HT-29 (cell line): ENCODE data around the gene GGT5. TPM values are rescaled to one million over a fixed set of nuclear protein-coding genes. Genes with fewer than 3 reads are reported as not detected.
"Not testable (repeated sequence)": the region's sequence is repeated elsewhere in the genome, so short reads cannot be mapped to it uniquely, and the experiment has no call there.

ENCODE experiments used
- DNase-seq: peaks from one replicate; pipeline ENCODE4 v3.0.0-alpha.2; 2015; ENCODE audit warnings: low spot score
- total RNA-seq: library from RNA; depleted of rRNA; stranded (reverse); fragments of >200 nt; shearing (Covaris generic); gene quantifications from 2 replicates; pipeline ENCODE4 v1.2.3, GENCODE V29; 2014

GGT5 gene
- total RNA-seq, 1 experiment from 2014 or later: 0.10 TPM

DNA sequence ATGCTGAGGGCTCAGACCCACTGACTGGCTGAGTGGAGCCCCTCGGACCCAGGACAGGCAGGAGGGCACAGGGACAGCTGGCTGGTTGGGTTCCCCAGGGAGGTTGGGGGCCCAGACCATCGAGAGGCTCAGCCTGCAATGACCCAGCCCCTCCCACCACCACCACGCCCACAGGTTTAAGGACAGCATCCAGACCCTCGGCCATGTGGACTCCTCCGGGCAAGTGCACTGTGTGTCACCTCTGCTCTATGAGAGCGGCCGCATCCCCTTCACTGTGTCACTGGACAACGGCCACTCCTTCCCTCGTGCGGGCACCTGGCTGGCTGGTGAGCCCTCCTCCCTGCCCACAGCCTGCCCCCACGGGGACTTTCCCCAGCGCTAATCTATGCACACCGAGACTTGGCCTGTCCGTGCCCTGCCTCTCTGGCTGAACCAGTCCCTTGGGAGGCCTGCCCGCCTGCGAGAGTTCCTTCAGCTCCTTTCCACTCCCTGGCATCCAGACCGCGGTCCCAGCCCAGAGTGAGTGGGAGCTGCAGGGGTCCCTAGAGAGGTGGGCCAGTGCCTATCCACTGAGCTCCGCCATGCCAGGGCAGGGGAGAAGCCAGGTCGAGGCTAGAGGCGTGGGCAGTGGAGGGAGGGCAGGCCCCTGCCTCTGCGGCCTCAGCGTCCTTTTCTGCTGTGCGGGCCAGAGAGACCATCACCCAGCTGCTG lies 61.4 kb downstream of the GGT5 start:
- DNase-seq: no peak

DNA sequence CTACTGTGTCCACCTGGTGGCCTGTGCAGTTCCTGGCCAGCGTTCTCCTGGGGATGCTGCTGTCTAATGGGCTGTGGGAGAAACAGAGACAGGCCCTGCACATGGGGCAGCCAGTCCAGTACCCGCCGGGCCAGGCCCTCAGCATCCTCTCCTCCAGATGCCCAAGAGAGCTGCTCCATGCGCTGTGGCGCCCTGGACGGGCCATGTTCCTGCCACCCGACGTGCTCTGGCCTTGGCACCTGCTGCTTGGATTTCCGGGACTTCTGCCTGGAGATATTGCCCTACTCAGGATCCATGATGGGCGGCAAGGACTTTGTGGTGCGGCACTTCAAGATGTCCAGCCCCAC lies 62.0 kb downstream of the GGT5 start:
- DNase-seq: not testable (repeated sequence)

DNA sequence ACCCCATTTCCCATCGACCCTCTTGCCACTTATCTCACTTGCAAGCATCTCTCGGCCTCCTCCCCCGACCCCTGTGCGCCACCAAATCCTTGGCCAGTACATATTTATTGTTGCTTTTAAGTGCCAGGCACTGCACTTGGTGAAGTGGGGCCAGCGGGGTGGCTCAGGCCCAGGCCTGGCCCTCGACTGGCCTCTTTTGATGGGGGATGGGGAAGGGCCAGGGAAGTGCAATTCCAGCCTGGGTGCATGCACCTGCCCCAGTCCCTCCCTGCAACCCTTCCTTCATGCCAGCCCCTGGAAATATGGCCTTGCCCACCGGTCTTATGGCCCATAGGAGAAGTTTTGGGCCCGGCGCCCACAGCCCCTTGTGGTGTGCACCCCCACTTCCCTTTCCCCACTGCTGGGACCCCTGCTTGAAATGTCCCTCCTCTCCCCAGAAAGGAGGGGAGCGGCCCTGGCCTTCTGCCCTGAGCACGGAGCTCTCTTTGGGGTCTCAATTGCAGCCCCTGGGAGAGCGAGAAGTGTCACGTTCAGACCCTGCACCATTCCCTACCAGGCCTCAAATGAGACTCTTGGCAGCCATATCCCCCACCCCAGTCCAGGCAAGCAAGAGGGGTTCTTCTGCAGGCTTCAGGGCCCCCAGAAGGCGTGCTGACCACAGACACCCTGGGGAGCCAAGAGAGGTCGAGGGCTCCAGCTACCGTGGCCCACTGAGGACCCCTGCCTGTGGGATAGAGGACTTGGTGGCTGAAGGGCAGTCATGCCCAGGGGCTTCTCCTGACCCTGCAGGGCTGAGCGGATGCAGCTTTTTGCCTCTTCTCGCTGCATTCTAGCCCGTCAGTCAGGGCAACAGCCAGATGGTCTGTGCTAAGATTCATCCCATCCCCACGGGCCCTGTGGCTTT lies 62.6 kb downstream of the GGT5 start:
- no peak for DNase-seq

DNA sequence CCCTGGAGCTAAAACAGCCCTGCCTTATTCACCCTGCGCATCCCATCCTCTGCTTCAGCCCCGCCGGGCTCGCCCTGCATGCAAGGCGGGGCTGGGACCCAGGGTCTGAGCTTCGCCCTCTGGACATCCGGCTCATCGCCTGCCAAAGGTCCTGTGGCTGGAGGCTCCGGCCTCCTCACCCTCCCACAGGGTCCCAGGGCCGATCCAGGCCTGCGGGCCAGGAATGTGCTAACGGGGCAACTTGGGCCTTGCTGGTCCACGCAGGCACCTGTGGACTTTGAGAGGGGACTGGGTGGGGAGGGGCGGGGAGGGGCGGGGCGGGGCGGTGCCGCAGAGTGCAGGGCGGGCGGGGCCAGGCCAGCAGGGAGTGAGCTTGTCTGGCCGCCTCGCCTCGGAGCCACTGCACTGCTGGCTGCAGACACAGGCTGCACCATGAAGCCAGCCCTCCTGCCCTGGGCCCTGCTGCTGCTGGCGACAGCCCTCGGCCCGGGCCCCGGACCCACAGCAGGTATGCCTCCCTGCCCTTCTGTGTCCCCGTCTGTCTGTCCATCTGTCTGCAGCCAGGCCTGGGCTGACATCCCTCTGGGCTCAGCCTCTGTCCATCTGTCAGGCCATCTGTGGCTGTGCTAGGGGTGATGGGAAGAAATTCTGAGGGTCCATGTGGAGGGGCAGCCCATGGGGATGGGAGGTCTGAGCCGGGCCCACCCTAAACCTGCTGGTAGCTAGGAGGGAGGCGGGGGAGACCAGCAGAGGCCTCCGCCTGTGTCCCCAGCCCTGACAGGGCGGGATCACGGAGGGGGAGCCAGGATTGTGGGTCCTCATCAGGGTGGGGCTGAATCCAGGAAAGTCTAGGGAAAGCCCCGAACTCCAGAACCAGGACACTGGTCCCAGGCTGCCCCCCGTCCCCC lies 63.5 kb downstream of the GGT5 start, which contains the start of gene SUSD2:
Gene SUSD2, plus strand, starts transcription at position 400 of the 908 bp plus-strand sequence. Its CDS starts 33 bp downstream, at position 433.
- DNase-seq: no peak

DNA sequence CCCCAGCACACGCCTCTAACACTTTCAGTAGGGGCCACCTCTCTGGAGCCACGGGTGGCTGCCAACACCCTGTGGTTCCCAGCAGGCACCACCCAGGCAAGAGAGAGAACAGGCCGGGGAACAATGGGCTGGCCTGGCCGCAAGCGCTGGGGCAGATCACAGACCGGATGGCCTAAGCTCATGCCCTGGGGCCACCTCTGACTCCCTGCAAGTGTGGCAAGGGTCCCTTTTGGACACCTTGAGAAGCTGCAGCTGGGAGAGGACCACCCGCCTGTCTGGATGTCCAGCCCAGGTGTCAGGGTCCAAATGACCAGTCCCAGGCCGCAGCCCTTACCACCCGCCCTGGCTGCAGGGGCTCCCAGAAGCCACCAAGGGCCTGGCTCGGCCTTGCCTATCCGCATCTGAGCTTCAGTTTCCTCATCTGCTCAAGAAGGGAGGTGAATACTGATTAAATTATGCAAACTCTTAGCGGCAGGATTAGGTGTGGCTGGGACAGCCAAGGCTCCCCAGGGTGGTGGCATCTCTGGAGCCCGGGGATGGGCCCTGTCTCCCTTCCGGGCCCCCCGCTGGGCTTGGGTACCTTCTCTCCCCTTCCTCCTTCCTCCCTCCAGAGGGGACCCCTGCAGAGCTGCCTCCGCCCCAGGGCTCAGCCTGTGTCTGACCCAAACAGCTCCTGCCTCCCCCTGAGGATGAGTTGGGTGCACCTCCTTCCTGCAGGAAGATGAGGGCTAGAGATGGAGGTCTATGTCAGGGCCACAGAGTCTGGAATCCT lies 64.4 kb downstream of the GGT5 start:
- DNase-seq: no peak

DNA sequence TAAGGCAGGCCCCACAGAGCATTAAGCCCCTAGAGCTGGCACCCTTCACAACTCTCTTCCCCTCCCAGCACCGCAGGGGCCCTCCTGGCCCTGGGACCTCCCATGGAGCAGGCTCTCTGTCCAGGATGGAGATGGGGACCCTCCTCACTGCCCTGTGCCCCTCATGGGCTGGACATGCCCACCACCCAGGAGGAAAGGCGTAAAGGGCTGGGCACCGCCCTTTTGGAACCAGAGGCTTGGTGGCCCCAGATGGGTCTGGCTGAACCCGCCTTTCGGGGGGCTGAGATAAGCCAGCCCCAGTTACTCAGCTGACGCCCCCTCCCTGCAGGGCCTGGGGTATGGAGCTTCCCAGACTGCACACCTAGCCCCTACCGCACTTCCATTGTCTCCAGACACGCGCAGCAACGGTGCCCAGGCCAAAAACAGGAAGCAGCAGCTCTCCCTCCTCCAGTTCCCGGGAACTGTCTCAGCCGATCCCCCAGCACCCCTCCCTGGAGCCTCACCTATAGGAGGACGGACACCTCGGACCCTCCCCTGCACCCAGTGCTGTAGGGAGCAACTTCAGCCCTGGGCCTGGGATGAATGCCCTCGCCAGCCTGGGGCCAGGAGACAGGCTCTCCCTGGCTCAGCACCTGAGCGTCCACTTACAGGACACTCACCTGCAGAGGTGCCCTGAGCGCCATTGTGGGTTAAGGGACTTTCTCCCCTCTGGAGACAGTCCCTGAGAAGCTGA lies 65.2 kb downstream of the GGT5 start:
- no peak for DNase-seq

DNA sequence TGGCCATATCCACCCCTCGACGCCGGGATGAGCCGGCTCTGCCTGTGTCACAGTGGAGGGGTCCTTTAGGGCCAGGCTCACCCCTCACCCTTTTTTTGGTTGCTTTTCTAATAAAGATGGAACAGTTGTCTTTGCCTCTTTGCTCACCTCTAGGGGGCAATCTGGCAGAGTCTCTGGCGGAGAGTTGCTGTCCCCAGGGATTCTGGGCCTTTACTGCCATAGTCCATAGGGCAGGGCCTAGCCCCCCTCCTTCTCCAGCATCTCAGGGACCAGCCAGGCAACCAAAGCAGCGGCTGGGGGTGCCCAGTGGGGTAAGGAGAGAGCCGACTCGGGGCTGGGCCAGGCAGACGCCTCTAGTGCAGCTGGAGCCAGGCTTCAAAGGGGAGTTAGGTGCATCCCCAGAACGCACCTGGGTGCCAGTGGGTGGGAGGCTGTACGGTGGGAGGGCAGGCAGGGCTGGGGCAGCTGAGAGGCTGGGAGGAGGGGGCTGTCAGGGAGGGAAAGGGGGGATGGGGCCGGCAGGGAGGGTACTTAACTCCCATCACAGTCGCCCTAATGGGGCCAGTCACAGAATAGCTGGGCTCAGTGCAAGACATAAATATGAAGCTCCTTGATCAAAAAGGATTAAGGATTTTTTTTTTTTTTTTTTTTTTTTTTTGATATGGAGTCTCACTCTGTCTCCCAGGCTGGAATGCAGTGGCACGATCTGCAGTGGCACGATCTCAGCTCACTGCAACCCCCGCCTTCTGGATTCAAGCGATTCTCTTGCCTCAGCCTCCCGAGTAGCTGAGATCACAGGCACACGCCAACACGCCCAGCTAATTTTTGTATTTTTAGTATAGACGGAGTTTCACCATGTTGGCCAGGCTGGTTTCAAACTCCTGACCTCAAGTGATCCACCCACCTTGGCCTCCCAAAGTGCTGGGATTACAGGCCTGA lies 66.1 kb downstream of the GGT5 start:
- no peak for DNase-seq

DNA sequence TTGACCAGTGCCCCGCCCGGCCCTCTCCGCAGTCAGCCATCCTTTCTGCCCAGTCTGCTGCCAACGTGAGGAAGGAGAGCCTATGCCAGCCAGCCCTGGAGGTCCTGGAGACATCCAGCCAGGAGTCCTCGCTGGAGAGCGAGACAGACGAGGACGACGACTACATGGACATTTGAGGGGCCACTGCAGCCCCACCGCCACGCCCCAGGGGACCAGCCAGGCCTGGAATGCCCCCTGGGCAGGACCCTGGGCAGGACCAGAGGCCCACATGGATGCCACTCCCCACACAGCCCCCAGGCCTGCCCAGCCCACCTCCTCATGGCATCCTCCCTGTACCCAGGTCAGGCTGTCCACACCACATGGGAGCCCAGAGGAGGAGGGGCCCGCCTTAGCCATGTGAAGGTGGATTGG lies 66.9 kb downstream of the GGT5 start:
- DNase-seq: no peak

DNA sequence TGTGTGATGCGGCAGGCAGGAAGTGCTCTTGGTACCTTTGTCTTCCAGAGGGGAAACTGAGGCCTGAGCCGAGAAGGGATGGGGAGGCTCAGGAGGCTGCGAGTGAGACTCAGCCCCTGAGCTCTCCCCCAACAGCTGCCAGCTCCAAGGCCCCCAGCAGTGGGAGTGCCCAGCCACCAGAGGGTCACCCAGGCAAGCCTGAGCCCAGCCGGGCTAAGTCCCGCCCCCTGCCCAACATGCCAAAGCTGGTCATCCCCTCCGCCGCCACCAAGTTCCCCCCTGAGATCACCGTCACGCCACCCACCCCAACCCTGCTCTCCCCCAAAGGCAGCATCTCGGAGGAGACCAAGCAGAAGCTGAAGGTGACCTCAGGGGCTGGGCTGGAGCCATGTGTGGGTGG lies 67.4 kb downstream of the GGT5 start:
- no peak for DNase-seq

DNA sequence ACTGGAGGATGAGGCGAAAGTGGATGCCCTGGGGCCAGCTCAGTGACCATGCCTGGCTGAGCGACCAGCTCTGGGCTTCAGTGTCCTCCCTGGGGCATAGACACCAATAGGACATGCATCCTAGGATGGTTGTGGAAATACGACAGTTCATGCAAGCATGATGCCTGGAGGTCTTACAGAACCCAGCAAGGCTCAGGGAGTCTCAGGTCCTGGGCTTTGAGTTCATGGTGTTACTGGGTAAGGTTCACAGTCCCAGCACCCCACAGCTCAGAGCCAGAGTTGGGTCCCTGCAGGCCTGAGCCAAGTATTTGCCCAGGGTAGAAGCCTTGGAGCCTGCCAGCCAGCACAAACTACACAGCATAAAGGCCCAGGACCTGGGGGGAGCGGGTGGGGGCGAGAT lies 67.8 kb downstream of the GGT5 start:
- no peak for DNase-seq

DNA sequence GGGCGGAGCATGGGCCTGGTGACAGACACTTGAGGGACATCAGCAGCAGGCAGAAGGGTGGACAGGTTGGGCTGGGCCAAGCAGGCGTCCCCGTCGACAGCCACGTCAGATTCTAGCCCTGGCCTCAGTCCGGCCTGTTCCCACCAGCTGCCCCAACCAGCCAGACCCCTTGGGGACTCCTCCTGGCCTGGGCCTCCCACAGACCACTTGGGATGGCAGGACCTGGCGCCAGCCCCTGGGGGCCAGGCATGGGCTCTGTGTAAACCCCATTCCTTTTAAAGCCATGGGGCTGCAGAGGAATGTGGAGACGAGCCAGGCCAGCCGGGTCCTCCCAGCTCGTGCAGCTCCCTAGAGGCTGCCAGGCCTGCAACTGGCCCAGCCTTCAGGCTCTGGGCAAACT lies 68.3 kb downstream of the GGT5 start:
- no peak for DNase-seq

DNA sequence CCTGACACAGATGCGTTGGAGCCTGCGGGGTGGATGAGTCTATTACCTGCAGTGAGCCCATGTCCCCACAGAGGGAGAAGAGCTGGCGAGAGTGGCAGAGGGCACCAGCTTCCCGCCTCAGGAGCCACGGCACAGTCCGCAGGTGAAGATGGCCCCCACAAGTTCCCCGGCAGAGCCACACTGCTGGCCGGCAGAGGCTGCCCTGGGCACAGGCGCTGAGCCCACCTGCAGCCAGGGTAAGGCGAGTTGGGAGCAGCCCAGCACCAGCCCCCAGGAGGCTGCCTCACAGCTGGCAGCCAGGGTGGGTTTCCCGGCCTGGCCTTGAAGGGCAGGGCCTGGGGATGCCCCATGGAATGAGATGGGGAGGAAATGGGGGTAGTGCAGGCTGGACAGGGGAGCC lies 68.8 kb downstream of the GGT5 start:
- no peak for DNase-seq

DNA sequence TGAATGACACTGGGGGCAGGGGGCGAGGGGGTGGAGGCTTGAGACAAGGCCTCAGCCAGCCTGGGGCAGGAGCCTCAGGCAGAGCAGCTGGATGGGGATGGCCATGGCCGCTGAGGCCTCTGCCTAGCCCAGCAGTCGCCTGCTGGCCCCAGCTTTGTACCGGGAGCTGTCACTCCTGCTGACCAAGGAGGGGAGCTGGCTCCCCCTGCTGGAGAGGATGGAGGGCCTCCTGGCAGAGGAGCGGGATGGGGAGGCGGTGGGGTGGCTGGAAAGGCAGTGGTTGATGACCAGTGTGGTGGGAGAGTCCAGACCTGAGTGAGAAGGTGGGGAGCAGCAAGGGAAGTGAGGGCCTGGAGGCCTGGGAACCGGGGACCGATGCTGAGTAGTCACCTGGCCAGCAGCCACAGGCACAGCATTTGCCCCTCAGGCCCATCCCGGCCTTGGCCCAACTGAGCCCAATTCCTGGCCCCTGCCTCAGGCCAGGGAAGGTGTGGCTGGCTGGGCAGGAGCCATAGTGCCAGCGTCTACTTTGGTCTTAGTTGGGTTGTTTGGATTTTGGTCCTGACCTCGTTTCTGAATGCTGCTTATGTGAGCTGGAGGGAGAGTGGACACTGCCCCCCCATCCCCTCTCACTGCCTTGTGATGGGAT lies 69.6 kb downstream of the GGT5 start:
- DNase-seq: peak; percentile 67

DNA sequence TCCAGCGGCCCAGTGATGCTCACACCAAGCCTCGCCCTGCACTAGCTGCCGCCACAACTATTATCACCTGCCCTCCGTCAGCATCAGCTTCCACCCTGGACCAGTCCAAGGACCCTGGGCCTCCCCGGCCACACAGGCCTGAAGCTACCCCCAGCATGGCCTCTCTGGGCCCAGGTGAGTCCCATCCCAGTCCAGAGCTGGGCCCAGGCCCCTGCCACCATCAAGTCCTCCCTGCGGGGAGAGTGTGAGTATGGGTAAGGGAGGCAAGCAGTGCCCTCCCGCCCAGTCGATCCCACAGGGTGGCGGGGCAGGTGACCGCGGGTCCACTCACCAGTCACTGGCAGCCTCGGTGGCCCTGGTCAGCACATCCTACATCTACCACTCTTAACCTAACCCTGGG lies 73.1 kb downstream of the GGT5 start:
- DNase-seq: no peak

DNA sequence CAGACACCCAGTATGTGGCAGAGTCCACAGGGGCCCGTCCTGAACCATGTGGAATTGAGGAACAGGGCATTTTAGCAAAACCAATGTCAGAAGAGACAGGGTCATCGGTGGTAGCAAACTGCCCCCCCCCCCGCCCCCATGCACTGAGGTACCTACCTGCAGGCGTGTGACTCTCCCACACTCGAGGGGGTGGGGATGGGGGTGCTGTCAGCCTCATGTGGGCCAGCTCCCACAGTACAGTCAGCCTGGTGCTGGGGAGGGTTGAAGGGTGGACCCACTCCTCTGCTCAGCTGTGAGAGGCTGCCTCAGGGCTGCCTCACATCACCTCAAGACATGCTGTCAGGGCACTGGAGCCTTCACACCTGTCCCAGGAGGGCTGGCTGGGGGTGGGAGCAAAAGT lies 74.2 kb downstream of the GGT5 start:
- DNase-seq: no peak

DNA sequence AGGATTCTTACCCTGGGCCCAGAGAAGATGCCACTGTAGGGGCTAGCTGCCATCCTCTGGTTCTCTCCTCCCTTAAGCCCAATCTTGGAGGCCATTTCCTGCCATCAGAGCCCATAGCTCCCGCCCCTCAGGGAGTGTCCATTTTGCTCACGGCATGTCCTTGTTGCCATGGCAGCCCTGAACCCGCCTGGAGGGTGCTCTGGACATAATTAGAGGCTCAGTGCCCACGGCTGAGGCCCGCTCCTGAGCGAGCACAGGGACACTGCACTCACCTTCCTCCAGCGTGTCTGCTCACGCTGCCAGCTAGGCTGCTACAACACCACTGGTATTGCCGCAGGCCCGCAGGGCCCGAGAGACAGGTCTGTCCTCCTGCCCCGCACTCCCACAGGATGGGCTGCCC lies 74.7 kb downstream of the GGT5 start:
- no peak for DNase-seq
